HG03558 (cell line): ENCODE measurements around the gene CTRL.
"Not testable (repeated sequence)": the region's sequence is repeated elsewhere in the genome, so short reads cannot be mapped to it uniquely, and the experiment has no call there.

Experiments used
- ATAC-seq: cut with Tn5 transposase; IDR thresholded peaks from one replicate; pipeline ENCODE4 v1.9.1; 2021; ENCODE audit warnings: moderate number of reproducible peaks; ENCODE audit not compliant: unreplicated experiment; ENCODE audit errors: extremely low read depth

The CTRL gene

DNA sequence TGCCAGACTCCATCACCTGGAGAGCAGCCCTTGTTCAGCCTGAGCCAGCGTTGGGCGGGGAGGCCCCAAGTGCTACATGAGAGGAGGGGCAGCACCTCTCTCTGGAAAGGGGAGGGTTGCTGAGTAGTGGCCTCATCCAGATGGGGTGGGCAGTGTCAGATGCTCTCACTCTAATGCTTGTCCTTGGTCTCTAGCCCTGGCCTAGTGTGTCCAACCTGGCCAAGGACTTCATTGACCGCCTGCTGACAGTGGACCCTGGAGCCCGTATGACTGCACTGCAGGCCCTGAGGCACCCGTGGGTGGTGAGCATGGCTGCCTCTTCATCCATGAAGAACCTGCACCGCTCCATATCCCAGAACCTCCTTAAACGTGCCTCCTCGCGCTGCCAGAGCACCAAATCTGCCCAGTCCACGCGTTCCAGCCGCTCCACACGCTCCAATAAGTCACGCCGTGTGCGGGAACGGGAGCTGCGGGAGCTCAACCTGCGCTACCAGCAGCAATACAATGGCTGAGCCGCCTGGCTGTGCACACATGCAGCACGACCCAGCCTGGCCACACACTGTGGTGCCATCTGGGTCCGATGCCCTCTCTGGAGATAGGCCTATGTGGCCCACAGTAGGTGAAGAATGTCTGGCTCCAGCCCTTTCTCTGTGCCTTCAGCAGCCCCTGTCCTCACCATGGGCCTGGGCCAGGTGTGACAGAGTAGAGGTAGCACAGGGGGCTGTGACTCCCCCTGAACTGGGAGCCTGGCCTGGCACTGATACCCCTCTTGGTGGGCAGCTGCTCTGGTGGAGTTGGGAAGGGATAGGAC, 4.3 kb downstream of the CTRL start:
- no peak for ATAC-seq

DNA sequence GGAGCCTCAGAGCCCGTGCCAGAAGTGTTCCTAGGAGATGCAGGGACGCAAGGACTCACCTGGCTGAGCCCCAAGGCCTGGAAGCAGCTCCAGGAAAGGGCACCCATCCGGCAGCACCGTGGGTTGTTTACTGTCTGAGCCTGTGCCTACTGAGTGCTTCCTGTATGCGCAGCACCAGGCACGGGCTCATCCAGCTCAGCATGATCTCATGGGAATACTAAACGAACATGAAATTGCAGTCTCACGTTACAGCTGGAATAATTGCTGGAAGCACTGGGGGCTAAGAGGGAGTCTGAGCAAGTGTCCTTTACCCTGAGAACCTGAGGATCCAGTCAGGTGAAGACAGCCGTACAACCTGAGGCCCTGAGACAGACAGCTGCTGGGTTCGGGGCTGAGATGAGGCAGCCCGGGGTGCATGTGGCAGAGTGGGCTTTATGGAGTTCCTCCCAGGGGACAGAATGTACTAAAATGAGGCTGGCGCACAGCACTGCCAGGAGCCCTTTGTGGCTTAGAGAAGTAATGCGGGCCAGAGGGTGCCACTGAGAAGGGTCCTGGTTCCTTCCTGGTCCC, 5.4 kb downstream of the CTRL start:
- ATAC-seq: no peak

DNA sequence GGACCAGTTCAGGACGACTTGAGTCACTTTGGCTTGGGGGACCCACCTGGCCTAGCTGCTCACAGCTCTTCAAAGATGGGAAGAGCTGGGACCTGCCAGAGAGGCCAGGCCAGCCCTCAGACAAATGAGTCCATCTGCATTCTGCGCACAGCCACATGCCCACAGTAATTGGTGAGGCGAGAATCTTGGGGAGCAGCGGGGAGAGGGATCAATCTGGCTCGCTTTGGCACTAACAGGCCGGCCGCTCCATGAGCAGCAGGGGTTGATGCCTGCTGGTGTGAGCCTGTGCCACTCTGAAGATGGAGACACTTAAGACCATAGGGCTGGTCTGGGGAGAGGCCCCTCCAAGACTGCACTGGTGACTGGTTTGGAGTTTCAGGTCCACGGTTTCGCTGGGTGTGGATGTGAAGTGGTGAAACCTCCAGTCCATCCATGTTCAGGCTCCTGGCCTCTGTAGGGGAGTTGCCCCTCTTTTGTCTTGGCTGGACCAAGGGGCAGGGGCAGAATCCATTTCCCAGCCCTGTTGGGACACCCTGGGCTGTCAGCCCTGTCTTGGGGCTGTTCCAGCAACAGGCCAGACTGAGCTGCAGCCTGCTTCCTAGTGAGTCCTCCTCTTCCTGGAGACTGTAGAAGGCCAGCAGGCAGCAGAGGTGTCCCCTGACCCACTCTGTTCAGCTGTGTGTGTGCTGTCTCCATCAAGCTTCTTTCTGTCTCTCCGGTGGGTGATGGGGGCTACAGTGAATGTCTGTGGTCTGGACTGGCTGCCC, 7.3 kb downstream of the CTRL start:
- ATAC-seq: no peak

DNA sequence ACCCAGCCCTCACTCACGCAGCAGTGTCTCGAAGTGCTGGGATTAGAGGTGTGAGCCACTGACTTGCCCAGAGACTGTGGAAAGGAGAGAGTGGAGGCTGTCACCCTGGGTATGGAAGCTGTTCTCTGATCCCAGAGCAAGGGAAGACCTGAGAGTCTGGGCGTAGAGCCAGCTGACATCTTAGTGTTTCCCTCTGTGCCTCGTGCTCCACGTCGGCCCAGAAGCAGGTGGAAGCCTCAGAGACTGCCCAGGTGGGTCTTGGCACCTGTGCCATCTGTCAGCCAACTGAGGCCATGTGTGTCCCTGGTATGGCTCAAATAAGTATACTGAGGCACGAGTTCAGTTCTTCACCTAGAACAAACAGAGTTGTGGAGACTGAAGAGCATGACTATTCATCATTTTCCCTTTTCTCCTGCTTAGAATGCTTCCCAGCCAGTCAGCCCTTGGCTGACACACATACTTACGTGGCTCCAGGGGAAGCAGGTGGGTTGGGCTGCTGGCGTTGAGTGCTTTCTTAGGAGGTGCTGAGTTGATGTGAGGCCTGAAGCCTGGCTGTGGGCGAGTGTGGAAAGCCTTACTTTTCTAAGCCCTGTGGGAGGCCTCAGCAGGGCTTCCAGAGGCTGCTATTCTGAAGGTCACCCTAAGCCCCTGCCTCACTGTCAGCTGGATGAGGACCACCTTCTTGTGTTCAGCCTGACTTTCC, 8.1 kb downstream of the CTRL start:
- ATAC-seq: no peak

DNA sequence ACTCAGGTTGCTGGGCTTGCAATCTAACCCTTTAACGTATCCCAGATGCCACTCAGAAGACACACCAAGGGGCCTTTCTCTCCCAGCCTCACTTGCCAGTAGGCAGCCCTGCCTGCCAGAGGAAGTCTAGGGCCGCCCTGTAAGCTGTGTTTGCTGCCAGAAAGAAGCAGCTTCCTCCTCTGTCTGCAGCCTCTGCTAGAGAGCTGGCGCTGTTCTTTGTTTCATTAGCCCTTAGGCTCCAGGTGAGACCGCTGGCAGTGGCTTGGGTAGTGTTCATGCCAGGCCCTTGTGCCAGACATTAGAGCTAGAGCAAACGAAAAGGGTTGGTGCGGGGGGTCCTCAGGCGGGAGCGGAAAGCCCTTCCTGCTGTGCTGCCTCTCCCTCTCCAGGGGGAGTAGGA, 8.9 kb downstream of the CTRL start:
- ATAC-seq: no peak

DNA sequence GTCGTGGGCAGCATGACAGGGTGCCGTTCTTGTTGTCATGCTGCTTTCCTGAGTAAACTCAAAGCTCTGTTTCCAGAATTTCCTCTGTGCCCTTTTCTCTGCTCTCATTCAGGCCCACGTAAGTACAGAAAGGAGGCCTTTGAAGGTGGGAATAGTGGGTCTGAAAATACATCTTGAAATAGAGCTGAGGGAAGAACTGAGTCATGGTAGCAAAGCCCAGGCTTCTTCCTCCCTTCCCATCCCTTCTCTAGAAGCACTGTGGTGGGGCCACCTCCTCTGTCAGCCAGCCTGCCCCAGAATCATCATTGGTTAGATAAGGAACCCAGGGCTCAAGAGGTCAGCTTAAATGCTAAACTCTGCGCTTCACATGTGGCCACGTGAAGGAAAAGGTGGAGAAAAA, 9.4 kb downstream of the CTRL start:
- no peak for ATAC-seq

DNA sequence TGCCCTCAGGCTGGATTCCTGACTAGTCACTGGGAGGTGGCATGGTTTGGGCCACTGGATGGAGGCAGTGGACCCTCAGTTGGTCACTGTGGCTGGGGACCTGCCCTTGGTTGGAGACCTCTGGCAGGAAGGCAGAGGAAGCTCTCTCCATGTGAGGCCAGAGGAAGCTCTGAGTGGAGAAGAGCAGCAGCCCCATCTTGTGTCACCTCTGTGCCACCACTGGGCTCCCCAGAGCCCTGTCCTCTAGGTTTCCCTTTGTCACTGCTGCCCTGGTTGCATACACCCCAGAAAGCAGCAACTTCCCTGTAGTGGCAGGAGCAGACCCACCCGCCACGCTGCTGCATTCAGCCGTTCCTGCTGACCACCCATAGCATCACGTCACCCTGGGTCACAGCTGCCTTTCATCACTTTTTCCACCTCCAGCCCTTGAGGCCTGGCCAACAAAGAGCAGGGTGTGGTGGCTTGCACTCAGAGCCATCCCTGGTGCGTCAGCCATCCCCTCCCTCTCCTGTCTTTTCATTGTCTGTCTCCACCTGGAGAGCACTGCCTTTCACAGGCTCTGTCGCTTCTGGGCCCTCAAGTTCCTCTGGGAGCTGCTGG, 11.9 kb downstream of the CTRL start:
- no peak for ATAC-seq

DNA sequence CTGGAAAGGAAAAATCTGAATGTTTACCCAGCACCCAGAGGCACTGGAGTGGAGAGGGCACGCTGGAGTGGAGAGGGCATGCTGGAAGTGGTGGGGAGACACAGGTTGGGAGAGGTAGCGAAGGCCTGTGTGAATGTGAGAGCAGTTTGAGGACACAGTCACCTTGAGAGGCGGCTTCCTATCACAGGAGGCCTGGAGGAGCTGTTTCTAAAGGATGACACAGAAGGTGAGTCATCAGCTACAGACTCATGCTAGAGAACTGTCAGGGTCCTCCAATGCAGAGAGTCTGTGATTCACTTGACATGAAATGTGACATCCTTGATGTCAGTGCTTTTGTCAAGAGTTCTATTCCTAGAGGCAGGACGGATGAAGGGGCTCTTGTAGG, 13.8 kb downstream of the CTRL start:
- no peak for ATAC-seq

DNA sequence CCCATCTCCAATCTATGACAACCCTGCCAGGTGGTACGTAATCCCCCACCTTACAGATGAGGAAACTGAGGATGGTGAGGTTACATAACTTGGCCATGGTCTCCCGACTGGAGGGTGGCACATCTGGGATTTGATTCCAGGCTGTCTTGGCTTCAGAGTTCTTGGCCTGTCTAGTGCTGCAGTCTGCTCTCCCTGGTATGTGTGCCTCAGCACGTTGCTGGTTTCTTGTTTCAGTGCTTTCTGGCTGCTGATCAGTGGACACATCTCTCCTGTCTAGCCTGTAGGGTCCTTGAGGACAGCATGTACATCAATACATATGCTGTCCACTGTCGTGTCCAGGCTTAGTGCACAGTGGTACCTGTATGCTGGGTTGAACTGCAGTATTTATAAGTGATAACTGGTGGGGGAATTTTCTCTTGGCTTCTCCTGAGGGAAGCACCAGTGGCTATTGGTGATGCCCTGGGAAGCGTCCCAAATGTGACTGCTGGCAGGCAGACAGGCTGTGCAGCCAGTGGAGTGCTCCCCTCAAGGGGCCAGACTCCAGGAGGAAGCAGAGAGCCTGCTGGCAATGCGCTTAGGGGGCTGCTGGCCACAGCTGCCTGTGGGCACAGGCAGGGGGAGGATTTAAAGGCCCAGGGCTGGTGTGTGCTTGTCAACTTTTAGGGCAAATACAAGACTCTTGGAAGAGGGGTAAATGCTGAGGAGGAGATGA, 14.4 kb downstream of the CTRL start:
- ATAC-seq: no peak

DNA sequence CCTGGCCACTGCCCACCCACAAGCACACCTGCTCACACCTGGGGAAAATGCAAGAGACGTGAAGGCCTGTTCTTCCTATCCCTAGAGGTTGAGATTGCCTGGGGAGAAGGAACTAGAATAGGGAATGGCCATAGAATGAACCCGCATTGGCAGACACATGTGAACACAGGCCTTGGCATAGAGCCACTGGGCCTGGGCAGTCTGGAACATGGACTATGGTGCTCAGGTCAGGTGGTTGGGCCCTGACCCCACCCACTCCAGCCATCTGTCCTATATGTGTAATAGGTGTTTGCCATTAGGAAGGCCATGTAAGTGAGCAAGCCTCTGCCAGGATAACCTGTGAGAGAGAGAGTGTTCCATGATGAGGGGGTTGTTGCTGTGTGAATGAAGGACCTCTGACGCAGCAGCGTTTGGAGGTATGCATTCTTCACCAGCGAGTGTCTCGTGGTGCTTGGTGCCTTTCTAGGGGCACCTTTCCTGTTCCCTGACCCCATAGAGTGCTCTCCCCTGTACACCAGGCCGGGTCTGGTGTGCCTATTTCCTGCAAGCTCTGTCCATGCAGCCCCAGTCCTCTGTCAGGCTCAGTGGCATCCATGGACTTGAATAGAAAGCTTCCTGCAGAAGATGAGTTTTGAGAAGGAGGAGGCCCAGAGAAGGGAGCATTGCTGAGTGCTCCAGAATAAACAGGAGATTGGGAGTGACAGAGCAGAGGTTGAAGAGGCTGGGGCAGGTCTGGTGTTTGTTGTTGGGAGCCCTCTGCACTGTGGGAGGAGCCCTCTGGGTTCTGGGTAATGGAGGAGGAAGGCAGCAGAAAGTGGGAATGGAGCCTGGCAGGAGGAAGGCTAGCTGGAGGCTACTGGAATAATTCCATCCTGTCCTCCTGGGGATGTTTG, 15.6 kb downstream of the CTRL start:
- no peak for ATAC-seq

DNA sequence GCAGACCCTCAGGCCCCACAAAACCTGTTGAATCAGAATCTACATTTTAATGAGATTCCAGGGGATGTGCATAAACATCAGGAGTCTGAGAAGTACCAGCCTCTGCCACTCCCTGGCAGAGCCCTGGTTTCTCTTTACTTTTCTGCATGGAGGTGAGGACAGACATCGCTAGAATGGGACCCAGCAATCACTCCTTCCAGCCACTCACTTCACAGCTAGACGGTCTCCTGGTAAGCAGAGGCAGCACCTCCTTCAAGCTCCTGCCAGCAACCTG, 16.2 kb downstream of the CTRL start:
- not testable (repeated sequence) for ATAC-seq

DNA sequence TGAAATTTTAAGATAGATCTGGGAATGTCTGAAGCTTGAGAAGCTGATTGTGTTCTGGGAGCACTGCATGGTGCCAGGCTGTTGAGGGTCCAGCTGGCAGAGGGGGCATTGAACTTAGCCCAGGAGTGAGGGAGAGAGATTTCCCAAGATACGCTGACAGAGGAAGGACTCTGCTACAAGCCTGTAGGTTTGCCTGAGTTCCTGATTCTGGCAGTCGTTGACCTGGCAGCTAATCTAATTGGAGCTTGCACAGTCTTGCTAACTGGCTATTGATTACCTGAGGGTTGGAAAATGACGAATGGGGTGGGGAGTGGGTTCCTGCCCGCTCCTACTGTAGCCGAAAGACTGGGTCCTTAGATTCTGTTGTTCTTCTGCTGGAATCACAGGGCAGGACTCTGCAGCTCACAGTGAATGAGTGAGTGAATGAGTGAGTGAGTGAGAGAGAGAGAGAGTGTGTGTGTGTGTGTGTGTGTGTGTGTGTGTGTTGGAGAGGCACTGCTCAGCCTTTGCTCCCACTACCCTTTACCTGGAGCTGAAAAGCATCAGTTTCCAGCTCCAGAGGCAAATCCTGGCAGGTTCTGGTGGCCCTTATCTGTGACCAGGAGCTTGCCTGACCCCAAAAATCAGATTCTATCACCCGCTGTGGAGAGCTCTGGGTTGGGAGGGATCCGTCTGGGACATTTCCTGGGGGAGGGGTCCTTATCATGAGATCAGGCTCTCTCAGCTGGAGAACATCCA, 16.7 kb downstream of the CTRL start:
- no peak for ATAC-seq

DNA sequence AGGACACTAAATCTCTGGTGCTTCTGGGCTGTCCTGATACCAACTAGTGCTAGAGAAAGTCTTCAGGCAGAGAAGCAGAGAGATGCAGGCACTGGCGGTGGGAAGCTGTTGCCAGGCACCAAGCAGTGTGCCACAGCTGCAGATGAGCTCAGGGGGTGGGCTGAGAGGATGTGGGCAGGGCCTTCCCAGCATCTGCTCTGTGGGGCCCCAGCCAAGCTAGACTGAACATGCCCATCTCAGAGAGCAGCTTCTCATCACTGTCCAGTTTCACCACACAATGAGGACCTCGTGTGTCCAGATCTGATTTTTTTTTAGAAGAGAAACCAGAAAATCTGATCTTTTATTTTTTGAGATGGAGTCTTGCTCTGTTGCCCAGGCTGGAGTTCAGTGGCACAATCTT, 21.5 kb downstream of the CTRL start:
- ATAC-seq: no peak

DNA sequence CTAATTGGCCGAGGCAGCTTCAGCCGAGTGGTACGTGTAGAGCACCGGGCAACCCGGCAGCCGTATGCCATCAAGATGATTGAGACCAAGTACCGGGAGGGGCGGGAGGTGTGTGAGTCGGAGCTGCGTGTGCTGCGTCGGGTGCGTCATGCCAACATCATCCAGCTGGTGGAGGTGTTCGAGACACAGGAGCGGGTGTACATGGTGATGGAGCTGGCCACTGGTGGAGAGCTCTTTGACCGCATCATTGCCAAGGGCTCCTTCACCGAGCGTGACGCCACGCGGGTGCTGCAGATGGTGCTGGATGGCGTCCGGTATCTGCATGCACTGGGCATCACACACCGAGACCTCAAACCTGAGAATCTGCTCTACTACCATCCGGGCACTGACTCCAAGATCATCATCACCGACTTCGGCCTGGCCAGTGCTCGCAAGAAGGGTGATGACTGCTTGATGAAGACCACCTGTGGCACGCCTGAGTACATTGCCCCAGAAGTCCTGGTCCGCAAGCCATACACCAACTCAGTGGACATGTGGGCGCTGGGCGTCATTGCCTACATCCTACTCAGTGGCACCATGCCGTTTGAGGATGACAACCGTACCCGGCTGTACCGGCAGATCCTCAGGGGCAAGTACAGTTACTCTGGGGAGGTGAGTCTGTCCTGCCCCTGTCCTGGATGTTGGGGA, 22.5 kb downstream of the CTRL start:
- ATAC-seq: no peak

DNA sequence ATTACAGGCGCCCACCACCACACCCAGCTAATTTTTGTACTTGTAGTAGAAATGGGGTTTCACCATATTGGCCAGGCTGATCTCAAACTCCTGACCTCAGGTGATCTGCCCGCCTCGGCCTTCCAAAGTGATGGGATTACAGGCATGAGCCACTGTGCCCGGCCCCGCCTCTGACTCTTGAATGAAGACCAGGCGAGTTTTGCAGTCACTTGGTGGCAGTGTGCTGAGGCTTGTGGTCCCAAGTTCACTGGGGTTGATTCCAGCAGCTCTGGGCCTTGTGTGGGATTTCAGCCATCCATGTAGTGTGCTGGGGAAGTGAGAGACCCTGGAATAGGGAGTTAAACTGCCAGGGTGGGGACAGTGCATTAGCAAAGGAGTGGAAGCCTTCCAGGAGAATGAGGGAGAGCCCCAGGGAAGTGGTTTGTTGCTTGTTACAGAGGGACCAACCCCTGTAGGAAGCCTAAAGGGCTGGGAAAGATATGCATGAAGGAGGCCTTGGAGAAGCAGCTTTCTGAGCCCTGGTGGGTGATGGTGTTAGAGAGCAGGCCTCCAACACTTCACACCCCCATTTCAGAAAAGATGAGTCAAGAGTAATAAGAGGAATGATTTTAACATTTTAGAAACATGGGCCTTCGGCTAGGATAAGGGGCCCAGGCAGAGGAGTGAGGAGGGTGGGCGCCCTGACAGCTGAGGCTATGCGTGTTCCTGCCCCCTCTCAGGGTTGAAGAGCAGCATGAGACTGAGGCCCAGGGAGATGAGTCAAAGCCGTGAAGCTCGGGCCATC, 24.1 kb downstream of the CTRL start:
- ATAC-seq: no peak

DNA sequence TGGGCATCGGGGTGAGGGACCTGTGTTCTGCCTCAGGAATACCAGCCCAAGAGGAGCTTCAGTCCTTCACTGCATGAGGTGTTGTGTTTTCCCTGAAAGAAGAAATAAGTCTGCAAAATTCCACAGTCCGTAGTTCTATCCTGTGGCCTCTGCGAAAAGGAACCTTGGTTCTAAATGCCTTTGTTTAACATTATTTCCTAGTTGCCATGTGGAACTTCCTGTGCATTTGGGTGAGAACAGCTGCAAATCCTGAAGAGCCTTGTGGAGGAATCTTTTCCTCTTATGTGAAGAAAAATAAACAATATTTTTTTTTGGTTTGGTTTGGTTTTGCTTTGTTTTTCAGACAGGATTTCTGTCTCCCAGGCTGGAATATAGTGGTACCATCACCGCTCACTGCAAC, 28.8 kb downstream of the CTRL start:
- no peak for ATAC-seq

DNA sequence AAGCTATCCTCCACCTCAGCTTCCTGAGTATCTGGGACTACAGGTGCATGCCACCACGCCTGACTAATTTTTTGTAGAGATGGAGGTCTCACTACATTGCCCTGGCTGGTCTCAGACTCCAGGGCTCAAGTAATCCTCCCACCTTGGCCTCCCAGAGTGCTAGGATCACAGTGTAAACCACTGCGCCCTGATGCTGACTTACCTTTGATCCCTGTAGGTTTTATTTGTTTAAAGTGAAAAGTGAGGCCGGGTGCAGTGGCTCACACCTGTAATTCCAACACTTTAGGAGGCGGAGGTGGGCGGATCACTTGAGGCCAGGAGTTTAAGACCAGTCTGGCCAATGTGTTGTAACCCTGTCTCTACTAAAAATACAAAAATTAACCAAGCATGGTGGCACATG, 29.9 kb downstream of the CTRL start:
- no peak for ATAC-seq
